Measurements from ENCODE around the gene RNF227.
"Not testable (repeated sequence)": the region's sequence is repeated elsewhere in the genome, so short reads cannot be mapped to it uniquely, and the experiment has no call there.

Gene RNF227

GRCh38 chr17:7915611-7916384 is at the start of gene RNF227:
TSS of gene RNF227 (minus strand) at chr17:7916289. CDS start at chr17:7916195, 94 bp downstream.
- DNase-seq, result peak; percentile 95

DNA sequence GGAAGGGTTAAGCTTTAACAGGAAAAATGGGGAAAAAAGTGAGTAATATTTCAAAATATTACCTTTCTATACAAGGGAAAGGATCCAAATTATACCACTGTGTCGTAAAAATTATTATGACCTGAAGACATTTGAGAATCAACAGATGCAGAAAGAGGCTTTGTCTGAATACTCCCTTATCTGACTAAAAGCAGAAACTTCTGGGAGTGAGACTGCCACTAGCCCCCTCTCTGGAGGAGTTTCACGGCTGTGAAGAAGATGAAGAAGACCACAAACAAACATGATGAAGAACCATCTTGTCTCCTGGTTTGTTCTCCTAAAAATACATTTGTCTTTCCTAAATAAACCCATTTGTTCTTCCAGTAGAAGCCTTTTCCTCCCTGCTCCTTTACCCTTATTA is 45.3 kb upstream of the RNF227 start:
- DNase-seq, result no peak

DNA sequence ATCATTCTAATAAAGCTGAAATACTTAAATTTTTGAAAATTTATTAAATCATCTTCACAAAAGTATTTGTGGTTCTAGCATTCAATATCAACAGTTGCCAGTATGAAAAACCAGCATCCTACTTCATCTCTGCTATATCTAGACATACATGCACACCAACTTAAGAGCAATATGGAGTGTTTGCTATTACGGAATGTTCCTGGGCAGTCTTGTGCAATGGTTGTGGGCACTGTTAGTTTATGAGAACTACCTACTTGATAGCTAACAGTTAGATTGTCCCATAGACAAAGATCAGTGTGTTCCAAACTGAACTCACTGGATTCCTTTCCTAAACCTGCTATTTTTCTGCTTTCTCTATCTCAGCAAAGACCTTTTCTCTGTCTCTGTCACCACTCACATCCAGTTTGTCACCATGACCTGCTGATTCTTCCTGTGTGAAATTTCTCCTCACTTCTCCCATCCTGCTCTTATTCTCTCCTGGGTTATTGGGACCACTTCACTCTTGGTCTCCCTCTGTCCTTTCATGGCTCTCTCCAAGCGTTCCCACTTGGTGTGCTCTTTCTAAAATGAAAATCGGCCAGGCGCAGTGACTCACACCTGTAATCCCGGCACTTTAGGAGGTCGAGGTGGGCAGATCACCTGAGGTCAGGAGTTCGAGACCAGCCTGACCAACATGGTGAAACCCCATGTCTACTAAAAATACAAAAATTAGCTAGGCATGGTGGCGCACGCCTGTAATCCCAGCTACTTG is 43.6 kb upstream of the RNF227 start:
- no peak for DNase-seq

GRCh38 chr17:7956228-7956965 is 40.3 kb upstream of the RNF227 start:
- DNase-seq, result no peak

DNA sequence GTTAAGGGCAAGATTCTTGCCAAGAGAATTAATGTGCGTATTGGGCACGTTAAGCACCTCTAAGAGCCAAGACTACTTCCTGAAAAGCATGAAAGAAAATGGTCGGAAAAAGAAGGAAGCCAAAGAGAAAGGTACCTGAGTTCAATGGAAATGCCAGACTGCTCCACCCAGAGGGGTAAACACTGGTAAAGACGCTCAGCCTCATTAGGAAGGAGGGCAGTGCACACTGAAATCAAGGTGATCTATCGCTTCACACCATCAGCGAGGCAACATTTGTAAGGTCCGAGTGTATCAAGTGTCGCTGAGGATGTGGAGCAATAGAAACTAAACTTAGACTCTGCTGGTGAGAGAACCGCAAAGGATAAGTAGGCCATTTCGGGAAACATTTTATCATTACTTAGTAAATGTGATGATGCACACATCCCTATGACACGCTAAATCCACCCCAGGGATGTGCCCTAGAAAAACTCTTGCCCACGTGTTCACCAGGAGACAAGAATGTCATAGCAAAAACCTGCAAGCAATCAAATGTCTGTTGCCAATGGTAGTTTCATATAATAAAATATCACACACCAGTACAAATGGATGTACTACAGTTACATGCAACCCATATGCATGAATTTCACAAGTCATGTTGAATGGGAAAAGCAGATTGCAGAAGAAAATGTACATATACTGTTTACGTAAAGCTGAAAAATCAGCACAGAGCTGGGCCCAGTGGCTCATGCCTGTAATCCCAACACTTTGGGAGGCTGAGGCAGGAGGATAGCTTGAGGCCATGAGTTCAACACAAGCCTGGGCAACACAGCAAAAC is 39.5 kb upstream of the RNF227 start:
- DNase-seq, result no peak

DNA sequence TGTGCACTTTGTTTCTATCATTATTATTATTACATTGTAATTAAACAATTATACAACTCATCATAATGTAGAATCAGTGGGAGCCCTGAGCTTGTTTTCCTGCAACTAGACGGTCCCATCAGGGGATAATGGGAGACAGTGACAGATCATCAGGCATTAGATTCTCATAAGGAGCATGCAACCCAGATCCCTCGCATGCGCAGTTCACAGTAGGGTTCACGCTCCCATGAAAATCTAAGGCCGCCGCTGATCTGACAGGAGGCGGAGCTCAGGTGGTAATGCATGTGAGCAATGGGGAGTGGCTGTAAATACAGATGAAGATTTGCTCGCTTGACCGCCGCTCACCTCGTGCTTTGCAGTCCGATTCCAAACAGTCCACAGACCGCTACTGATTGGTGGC is 37.2 kb upstream of the RNF227 start:
- not testable (repeated sequence) for DNase-seq

DNA sequence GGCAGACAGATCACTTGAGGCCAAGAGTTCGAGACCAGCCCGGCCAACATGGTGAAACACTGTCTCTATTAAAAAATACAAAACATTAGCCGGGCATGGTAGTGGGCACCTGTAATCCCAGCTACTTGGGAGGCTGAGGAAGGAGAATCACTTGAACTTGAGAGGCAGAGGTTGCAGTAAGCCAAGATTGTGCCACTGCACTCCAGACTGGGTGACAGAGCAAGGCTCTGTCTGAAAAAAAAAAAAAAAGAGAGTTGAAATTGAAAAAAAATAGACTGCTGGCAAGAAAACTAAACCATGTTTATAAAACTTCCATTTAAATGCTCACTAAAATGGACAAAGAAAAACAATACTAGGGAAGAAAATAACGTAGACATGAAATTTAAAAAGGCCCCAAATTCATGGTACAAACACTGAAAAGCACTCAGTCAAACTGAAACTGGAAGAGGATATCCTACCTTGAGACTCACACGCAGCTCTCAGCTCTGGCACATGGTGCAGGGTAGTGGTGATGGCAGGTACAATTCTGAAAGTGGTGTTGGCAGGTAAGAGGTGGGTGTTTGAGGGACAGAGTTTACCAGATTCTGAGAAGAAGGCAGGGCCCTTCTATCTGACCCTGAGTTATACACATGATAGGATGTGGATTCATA is 35.2 kb upstream of the RNF227 start:
- DNase-seq, result peak; percentile 63

- DNase-seq, result no peak
Measured at GRCh38 chr17:7950578-7950977, 34.5 kb upstream of the RNF227 start.

DNA sequence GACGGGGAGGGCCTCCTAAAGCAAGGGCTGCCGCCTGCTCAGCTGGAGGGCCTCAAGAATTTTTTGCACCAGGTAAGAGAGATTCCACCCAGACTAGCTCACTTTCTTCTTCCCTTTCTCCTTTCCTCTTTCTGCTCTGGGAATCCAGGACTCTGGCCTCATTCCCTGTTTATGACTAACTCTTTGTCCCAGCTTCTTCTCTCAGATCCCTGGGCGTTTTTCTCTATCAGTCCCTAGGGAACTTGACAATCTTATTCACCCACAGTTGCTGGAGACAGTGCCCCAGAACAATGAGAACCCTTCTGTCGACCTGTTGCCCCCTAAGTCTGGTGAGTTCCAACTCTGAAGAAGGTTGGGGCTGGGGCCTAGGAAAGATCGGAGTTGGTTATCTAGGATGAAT is 31.6 kb upstream of the RNF227 start:
- DNase-seq, result no peak

DNA sequence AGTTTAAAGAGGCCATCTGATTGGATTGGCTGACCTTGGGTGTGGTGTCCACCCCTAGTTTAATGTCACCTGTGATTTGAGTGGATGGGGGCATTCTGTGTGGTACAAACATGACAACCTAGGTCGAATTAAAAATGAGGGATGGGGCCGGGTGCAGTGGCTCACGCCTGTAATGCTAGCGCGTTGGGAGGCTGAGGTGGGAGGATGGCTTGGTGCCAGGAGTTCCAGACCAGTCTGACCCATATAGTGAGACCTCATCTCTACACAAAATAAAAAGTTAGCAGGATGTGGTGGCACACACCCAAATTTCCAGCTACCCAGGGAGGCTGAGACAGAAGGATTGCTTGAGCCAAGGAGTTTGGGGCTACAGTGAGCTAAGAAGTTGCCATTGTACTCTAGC is 30.4 kb upstream of the RNF227 start:
- no peak for DNase-seq

DNA sequence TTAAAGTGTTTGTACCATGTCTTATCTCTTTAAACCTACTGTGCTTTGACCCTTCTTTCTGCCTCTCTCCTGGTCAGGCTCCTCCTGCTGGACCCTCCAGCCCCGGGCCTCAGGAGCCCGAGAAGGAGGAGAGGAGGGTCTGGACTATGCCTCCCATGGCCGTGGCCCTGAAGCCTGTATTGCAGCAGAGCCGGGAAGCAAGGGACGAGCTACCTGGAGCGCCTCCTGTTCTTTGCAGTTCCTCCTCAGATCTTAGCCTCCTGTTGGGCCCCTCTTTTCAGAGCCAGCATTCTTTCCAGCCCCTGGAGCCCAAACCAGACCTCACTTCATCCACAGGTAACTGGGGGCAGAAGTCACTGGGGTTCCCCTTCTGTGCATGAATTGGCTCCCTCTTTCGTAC is 29.6 kb upstream of the RNF227 start:
- DNase-seq, result no peak

GRCh38 chr17:7944326-7944725 is 28.2 kb upstream of the RNF227 start:
- DNase-seq, result no peak

DNA sequence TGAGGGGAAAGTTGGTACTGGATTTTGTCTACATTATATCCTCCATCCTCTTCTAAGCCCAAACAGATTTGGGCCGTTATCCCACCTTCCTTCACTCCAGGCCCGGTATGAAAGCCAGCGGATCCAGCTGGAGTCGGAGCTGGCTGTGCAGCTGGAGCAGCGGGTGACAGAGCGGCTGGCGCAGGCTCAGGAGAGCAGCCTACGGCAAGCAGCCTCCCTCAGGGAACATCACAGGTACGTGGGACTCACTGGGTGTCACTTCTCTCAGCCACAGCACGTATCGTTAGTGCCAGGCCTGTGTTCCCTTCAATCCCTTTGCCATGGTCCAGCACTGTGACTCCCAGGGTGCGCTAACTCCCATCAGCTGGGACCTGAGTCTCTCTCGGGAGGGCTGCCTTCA is 27.2 kb upstream of the RNF227 start:
- DNase-seq, result no peak

GRCh38 chr17:7940743-7941142 is 24.7 kb upstream of the RNF227 start:
- DNase-seq, result no peak

GRCh38 chr17:7940034-7940433 is 23.9 kb upstream of the RNF227 start:
- no peak for DNase-seq

DNA sequence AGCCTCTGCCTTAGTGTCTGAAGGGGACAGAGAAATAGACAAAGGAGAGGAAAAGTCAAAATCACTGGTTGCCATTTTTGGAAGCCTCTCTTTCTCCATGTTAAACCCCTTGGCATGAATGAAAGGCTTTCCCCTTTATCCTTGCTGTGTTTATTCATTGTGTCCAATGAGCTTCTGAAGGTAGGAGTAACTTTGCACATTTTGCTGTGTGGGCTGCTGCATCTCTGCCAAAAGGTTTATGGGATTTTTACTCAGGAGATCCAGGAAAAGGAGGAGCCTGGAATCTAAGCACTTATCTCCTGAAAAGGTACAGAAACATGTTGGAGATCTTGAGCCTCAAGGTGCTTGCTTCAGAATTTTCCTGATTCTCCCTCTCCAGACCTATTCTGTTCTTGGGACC is 19.8 kb upstream of the RNF227 start:
- no peak for DNase-seq

DNA sequence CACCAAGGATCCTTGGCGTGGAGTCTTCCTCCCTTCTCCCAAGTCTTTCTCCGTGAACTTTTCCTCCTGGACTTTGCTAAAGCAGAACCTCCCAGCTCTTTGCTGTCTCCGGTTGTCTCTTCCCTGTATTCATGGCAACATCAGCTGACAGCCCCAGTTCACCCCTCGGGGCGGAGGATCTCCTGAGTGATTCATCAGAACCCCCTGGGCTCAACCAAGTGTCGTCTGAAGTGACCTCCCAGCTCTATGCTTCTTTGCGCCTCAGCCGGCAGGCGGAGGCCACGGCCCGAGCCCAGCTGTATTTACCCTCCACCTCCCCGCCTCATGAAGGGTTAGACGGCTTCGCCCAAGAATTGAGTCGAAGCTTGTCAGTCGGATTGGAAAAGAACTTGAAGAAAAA is 16.9 kb upstream of the RNF227 start:
- no peak for DNase-seq

DNA sequence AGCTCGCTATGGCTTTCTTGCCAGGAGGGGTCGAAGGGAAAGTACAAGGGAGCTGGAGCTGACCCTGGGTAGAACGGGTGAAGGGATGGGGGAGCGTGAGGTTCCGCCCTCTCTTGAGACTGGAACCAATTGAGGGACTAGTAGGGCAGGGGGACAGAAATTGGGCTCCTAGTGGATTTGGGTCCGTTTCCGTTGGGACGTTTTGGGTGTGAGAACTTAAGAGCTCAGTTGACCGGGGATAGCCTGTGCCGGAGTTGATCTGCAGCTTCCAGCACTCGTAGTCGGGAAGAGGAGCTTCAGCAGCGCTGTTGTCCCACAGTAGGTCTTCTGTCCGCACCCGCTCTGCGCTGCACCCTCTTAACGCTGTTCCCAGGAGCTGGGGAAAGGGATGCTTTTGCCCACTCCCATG is 16.4 kb upstream of the RNF227 start:
- DNase-seq, result peak; percentile 70

- DNase-seq, result peak; percentile 99
Measured at GRCh38 chr17:7931709-7932482, 15.8 kb upstream of the RNF227 start, which contains the start of the genes CNTROB and TRAPPC1. TSS of gene CNTROB (plus strand) at chr17:7932206. CDS start at chr17:7933080, 874 bp downstream. TSS of gene TRAPPC1 (minus strand) at chr17:7931946. CDS start at chr17:7931829, 117 bp downstream.

GRCh38 chr17:7930841-7931631 is 14.9 kb upstream of the RNF227 start:
- peak; percentile 69 for DNase-seq

All from activated CD8-positive, alpha-beta memory T cell treated with anti-CD3 and anti-CD28 coated beads for 24 hours (primary cell).